ENCODE measurements around the gene CCZ1B.
"Not testable (repeated sequence)": the region's sequence is repeated elsewhere in the genome, so short reads cannot be mapped to it uniquely, and the experiment has no call there.

CCZ1B gene

GRCh38 chr7:6826151-6826550, at the start of gene CCZ1B:
Gene CCZ1B, minus strand, starts transcription at chr7:6826275. Its CDS starts 78 bp downstream, at chr7:6826197.
- DNase-seq (ENCODE audit: low read depth), result peak; percentile 80

GRCh38 chr7:6875022-6875421, 48.9 kb upstream of the CCZ1B start:
- not testable (repeated sequence) for DNase-seq (ENCODE audit: low read depth)

GRCh38 chr7:6872246-6872945, 46.3 kb upstream of the CCZ1B start:
- DNase-seq (ENCODE audit: low read depth), result not testable (repeated sequence)

- DNase-seq (ENCODE audit: low read depth), result not testable (repeated sequence)
These were observed 45.5 kb upstream of the CCZ1B start for GRCh38 chr7:6871421-6872144.

GRCh38 chr7:6864751-6865150, 38.7 kb upstream of the CCZ1B start:
- DNase-seq (ENCODE audit: low read depth), result not testable (repeated sequence)

- not testable (repeated sequence) for DNase-seq (ENCODE audit: low read depth)
These were observed 38.1 kb upstream of the CCZ1B start for GRCh38 chr7:6864188-6864587.

GRCh38 chr7:6862876-6863275, 36.8 kb upstream of the CCZ1B start:
- not testable (repeated sequence) for DNase-seq (ENCODE audit: low read depth)

GRCh38 chr7:6857721-6858314, 31.7 kb upstream of the CCZ1B start:
- peak; percentile 58 for DNase-seq (ENCODE audit: low read depth)

GRCh38 chr7:6855563-6856131, 29.6 kb upstream of the CCZ1B start:
- not testable (repeated sequence) for DNase-seq (ENCODE audit: low read depth)

- not testable (repeated sequence) for DNase-seq (ENCODE audit: low read depth)
These were observed 28.9 kb upstream of the CCZ1B start for GRCh38 chr7:6854747-6855562.

GRCh38 chr7:6853681-6854080, 27.6 kb upstream of the CCZ1B start:
- not testable (repeated sequence) for DNase-seq (ENCODE audit: low read depth)

- DNase-seq (ENCODE audit: low read depth), result not testable (repeated sequence)
These were observed 23.1 kb upstream of the CCZ1B start for GRCh38 chr7:6849127-6849526.

GRCh38 chr7:6847751-6848150, 21.7 kb upstream of the CCZ1B start:
- DNase-seq (ENCODE audit: low read depth), result not testable (repeated sequence)

GRCh38 chr7:6845971-6846449, 19.9 kb upstream of the CCZ1B start:
- DNase-seq (ENCODE audit: low read depth), result not testable (repeated sequence)

- not testable (repeated sequence) for DNase-seq (ENCODE audit: low read depth)
These were observed 17.6 kb upstream of the CCZ1B start for GRCh38 chr7:6843654-6844053.

- DNase-seq (ENCODE audit: low read depth), result not testable (repeated sequence)
These were observed 17.0 kb upstream of the CCZ1B start for GRCh38 chr7:6843092-6843491.

GRCh38 chr7:6842278-6842921, 16.3 kb upstream of the CCZ1B start:
- DNase-seq (ENCODE audit: low read depth), result not testable (repeated sequence)

- not testable (repeated sequence) for DNase-seq (ENCODE audit: low read depth)
These were observed 11.0 kb upstream of the CCZ1B start for GRCh38 chr7:6837081-6837480.

- DNase-seq (ENCODE audit: low read depth), result not testable (repeated sequence)
These were observed 9.4 kb upstream of the CCZ1B start for GRCh38 chr7:6835521-6835920.

GRCh38 chr7:6833636-6834035, 7.6 kb upstream of the CCZ1B start:
- DNase-seq (ENCODE audit: low read depth), result no peak

Data from activated T-helper 9 cell treated with anti-CD3 and anti-CD28 coated beads, Interleukin-2, amount 50 U/mL, for 16 hours (primary cell).